ENCODE measurements around the gene ERCC3. TPM values are rescaled to one million over a fixed set of nuclear protein-coding genes. Genes with fewer than 3 reads are reported as not detected.
"Not testable (repeated sequence)": the region's sequence is repeated elsewhere in the genome, so short reads cannot be mapped to it uniquely, and the experiment has no call there.

ERCC3 gene
- total RNA-seq, 1 experiment from 2014 or later = 39.7 TPM

DNA sequence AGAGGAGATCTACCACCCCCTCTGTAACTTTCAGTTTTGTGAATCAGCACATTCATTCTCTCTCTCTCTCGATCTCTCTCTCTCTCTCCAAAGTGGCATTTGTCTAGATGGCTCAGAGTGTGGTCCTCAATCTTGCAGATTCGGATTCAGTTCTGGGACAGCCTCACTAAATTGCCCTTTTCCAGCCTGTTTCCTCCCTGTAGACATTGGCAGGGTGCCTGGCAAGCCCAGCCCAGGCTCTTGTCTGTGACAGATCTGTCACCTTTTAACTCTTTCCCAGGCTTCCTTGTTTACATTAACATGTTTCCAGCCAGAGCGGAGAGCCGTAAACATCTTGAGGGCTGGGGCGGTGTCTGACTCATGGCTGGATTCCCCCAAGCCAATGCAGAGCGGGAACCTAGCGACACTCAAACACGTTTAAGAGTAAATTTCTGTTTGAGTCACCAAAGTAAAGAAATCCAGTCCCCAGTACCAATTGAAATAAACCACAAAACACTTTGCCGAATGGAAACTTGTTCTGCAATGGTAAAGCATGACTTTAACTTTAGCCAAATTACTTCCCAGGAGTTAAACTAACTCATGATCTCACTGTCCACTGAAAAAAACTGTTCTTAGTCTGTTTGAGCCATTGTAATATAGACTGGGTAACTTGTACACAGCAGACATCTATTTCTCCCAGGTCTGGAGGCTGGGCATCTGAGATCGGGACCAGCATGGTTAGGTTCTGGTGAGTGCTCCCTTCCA, 67.3 kb downstream of the ERCC3 start:
- peak; percentile 97 for DNase-seq (ENCODE audit: low read depth)

DNA sequence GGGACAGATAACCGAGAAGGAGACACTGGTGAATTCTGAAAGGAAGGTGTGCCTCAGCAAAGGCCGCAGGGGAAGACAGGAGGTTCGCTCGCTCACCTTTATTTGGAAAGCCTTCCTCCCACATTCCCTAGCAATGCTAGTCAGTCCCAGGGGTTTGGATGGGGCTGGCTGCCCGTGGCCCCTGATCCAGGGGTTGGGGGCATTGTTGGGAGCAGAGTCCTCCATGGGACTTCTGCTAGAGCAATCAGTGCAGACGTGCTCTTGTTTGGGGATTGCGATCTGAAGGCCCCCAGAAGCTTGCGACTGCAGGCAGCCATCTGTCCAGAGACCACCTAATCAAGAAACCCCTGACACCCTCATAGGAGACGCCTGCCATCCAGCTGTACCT, 67.8 kb downstream of the ERCC3 start:
- peak; percentile 10 for DNase-seq (ENCODE audit: low read depth)

DNA sequence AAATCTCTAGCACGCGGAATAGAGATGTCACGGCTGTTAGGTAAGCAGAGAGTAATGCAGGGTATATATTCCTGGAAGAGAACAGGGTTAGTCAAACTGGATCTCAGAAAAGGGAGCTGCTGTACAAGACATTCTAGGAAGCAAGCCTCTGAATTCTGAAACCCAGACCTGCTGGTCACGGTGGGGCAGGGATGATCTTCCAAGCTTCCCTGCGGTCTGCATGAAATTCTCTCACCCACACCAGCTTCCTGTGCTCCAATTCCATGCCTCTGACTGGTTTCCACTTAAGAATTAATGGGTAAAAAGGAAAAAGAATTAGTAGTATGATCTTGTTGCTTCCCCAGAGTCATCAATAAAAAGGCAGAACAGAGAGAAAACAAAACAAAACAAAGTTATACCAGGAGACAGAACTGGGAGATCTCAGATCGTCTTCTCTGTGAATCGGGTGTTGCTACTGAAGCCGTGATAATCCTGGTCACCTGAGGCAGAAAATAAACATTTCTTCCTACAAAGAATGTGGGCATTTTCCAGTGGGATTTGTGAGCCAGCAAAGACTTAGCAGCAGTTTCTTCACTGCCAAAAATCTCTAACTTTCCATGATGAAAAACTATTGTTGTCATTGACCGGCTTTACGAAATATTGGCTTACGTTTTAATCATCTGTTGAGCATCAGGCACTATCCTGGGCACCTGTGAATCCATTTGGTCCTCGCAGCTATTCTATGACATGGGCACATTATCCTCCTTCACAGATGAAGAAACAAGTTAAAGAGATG, 68.6 kb downstream of the ERCC3 start:
- DNase-seq (ENCODE audit: low read depth) = peak; percentile 88

DNA sequence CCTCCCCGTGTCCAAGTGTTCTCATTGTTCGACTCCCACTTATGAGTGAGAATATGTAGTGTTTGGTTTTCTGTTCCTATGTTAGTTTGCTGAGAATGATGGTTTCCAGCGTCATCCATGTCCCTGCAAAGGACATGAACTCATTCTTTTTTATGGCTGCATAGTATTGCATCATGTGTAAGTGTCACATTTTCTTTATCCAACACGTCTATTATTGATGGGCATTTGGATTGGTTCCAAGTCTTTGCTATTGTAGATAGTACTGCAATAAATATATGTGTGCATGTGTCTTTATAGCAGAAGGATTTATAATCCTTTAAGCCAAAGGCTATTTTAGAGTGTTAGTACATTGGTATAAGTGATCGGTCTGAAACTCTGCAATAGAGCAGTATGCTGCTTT, 69.8 kb downstream of the ERCC3 start:
- not testable (repeated sequence) for DNase-seq (ENCODE audit: low read depth)

DNA sequence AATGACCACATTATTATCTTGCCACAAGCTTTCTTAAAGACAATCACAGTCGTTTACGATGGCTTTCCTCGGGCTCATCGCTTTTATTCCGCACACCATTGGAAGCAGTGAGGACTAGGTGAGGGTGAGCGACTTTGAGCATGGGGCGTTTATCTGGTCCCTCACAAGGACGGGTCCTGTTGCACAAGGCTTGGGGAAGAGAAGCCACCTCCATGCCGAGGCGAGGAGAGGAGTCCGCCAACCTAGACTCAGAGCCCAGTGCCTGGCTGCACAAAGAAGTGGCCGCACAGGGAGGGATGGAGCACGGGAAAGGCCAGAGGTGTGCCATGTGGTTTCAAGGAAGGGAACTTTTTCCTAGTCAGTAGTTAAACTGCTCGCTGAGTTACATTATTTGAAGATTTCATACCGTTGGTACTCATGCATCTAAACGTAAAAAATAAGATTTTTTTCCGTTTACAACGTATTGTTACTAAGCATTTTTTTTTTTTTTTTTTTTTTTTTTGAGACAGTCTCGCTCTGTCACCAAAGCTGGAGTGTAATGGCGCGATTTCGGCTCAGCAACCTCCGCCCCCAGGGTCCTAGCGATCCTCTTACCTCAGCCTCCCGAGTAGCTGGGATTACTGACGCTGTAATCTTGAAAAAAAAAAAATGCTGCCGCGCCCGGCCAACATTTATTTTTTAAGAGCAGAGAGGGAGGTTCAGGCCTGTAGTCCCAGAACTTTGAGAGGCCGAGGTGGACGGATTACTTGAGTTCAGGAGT, 73.0 kb downstream of the ERCC3 start:
- DNase-seq (ENCODE audit: low read depth) = peak; percentile 6

DNA sequence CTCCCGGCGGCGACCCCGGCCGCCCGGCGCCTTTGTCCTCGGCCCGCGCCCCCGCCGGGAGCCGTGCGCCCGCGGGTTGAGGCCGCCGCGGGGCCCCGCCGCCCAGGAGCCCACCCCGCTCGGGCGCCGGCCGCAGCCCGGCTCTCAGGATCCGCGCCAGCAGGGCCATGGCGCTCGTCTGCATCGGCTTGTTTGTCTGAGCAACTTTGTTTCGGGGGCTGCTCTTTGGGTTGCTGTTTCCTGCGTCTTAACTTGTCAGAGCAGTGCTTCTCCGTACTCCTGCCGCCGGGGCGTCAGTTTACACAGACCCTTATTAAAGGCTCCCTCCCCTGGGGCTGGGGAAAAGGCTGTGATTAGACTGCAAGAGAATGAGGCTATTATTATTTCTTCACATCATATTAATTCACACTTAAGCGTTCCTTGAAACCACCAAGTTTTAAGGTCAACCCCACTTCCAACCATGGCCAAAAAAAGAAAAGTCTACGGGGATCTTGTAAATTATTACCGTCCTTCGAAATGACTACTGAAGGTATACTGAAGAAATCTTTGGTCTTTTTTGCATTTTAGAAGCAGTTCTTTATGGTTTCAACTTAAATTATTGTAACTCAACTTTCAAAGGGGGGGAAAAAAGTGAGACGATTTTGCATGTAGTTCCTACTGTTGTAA, 73.7 kb downstream of the ERCC3 start, which contains the start of gene CYP27C1:
CYP27C1 (minus strand) TSS at position 198 of the 666 bp plus-strand sequence; CDS start at position 169, 29 bp downstream.
- DNase-seq (ENCODE audit: low read depth) = peak; percentile 44

DNA sequence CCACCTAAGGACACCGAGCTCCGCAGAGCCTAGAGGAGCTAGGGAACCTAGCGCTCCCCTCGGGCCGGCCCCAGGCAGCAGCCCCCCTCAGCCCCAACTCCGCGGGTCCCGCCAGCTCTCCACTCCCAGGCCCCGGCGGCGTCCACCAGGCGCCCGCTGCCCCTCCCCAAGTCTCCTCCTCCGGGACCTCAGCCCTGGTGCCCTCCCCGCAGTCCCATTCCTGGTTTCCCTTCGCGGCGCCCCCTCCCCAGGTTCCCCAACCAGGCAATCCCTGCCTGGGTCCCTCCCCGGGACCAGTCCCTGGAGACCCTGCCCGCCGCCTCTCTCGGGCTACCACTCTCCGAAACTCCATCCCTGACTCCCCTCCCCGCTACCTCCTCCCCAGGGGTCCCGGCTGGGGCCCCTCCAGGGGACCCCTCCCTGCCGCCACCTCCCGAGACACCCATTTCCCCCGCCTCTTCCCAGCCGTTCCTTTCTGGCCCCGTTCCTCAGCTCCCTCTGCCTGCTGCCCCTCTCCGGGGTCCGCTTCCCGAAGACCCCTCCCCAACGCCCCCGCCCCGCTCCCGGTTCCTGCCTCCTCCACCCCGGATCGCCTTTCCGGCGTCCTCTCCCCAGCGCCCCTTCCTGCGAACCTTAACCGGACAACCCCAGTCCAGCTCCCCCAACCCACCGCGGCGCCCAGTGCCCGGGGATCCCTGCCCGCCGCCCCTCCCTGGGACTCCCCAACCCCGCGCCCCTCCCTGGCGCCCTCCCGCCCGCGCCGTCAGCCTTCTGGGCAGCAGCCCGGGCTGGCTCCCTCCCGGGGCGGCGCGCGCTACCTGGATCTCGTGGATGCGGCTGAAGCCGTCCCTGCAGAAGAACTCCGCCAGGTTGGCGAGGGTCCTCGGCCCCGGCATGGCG, 74.5 kb downstream of the ERCC3 start:
- DNase-seq (ENCODE audit: low read depth) = peak; percentile 46

DNA sequence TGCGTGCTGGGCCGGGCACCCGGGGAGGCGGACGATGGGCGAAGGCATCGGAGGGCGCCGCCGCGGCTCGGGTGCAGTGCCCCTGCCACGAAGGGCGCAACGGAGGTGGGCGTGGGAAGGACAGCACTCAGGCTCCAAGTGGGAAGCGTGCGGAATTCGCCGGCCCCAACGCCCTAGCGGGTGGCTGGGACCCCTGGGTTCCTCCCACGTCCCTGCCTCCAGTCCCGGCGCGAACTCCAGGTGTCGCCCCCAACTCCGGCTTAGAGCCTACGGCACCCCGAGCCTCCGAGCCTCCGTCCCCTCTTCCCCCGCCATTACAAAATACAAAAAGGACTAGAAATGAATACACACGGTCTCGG, 75.2 kb downstream of the ERCC3 start:
- DNase-seq (ENCODE audit: low read depth) = peak; percentile 39

DNA sequence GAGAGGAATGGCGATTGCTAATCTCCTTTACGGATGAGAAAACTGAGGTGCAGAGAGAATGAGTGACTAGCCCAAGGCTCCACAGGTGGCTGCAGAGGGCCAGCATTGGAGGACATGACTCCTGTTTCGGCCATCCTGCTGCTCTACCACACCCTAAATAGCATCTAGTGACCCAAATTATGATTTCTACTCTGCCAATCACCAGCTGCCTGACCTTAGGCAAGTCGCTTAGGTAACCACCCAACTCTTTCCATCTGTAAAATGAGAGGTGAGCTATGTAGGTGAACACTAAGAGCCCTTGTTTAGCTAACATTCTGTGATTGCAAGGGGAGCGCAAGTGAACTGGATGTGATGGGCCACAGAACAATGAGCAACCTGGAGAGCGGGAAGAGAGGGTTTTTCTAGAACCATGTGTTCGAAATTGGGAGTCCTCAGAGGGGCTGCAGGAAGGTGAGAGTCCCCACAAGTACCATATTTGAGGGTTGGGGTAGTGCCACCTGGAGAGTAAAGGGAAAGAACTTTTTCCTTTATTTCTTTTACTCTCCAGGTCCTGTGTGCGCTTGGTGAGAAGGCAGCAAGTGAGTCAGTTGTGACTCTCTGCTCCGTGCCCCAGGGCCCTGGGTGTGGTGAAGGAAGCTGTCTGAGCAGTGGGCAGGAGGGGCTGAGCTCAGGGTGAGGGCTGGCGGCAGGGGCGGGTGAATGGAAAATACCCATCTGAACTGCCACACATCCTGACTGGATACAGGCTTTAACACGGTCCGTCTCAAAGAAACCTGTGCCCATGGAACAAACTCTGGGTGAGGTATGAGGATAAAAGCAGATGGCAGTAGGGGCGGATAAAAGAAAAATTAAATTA, 76.2 kb downstream of the ERCC3 start:
- peak; percentile 96 for DNase-seq (ENCODE audit: low read depth)

DNA sequence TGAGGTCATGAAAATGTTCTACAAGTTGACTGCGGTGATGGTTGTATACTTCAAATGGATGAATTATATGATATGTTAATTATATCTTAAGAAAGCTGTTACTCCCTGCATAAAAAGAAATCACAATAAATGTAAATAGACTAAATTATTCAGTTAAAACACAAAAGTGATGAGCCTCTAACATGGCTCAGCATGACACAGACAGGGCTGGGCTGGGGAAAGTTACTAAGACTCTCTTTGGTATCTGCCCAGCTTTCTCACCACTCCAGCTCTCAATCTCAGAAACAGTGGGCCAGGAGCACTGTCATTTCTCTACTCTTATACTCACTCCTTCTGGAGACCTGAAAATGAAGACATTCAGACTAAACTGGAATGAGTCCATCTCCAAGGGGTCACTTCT, 77.4 kb downstream of the ERCC3 start:
- no peak for DNase-seq (ENCODE audit: low read depth)

DNA sequence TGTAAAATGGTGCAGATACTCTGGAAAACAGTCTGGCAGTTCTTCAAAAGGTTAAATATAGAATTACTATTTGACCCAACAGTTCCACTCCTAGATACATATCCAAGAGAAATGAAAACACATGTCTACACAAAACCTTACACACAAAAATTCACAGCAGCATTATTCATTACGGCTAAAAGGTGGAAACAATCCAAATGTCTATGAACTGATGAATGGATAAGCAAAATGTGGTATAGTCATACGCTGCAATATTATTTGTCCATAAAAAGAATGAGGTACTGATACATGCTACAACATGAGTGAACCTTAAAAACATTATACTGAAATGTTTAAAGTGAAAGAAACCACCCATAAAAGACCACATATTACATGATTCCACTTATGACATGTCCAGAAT, 77.8 kb downstream of the ERCC3 start:
- DNase-seq (ENCODE audit: low read depth) = no peak

DNA sequence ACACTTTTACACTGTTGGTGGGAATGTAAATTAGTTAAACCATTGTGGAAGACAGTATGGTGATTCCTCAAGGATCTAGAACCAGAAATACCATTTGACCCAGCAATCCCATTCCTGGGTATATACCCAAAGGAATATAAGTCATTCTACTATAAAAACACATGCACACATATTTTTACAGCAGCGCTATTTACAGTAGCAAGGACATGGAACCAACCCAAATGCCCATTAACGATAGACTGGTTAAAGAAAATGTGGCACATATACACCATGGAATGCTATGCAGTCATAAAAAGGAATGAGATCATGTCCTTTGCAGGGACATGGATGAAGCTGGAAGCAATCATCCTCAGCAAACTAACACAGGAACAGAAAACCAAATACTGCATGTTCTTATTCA, 79.7 kb downstream of the ERCC3 start:
- DNase-seq (ENCODE audit: low read depth) = not testable (repeated sequence)

DNA sequence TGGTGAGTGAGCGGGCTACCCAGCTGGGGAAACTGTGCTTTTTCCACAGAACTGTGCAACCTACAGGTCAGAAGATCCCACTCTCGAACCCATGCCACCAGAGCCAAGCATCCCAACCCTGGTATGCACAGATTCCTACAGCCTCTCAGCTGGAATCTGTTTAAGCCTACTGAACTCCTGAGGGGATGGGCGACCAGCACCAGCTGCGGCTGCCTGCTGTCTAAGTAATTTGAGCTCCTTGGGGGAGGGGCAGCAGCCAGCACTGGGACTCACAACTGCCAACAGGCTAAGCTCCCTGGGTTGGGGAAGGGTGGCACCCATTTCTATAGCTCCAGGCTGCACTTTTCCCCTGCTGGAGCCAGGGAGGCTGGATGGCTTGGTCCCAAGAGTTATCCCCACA, 85.6 kb downstream of the ERCC3 start:
- DNase-seq (ENCODE audit: low read depth) = peak; percentile 70

Other genes starting within 250 kb of the ERCC3 start
- 68.1 and 74.2 TPM in 2 replicates for gene BIN1, start 187.0 kb downstream of the ERCC3 start, total RNA-seq (2014; rRNA removed; shearing (Covaris generic))
- 0.34 and 0.83 TPM in 2 replicates for gene CYP27C1, start 73.8 kb downstream of the ERCC3 start, total RNA-seq (2014; rRNA removed; shearing (Covaris generic))
- 13.0 and 25.8 TPM in 2 replicates for gene MAP3K2, start 93.8 kb upstream of the ERCC3 start, total RNA-seq (2014; rRNA removed; shearing (Covaris generic))
- not detected in 2 replicates for gene PROC, start 124.3 kb upstream of the ERCC3 start, total RNA-seq (2014; rRNA removed; shearing (Covaris generic))
- 54.6 and 98.3 TPM in 2 replicates for gene IWS1, start 232.3 kb upstream of the ERCC3 start, total RNA-seq (2014; rRNA removed; shearing (Covaris generic))
- 0.27 and 0.91 TPM in 2 replicates for gene MYO7B, start 241.5 kb upstream of the ERCC3 start, total RNA-seq (2014; rRNA removed; shearing (Covaris generic))